Activated T-cell treated with anti-CD3 and anti-CD28 coated beads, Interleukin-2, amount 50 U/mL, for 72 hours (primary cell): Measurements from ENCODE around the gene EXOSC3. TPM values are rescaled to one million over a fixed set of nuclear protein-coding genes. Genes with fewer than 3 reads are reported as not detected.

Experiments
- ATAC-seq, 2 donors: fragments of 150-1000 bp; cut with Tn5 transposase; replicated peaks in 1 of 2; 2 replicates each; pipeline ENCODE4 v1.10.0; 2021; ENCODE audit warnings: moderate library complexity in 2 of 2, mild to moderate bottlenecking in 1 of 2
- DNase-seq, 2 donors: peaks; one replicate each; pipeline ENCODE4 v3.0.0; 2021 to 2022; ENCODE audit warnings: mixed read lengths in 1 of 2
- H3K27ac Mint-ChIP-seq: one replicate; pipeline ENCODE4 v1.8.0; 2022; ENCODE audit warnings: mild to moderate bottlenecking, moderate library complexity, mixed read lengths
- H3K27me3 Mint-ChIP-seq: one replicate; pipeline ENCODE4 v1.8.0; 2022; ENCODE audit warnings: low read depth, mixed read lengths
- H3K36me3 Mint-ChIP-seq, 2 donors: one replicate each; pipeline ENCODE4 v1.8.0; 2022; ENCODE audit warnings: mixed read lengths in 2 of 2, mild to moderate bottlenecking in 1 of 2; ENCODE audit not compliant: insufficient read depth in 2 of 2
- H3K4me1 Mint-ChIP-seq: one replicate; pipeline ENCODE4 v1.8.0; 2022; ENCODE audit warnings: low read depth, mixed read lengths
- H3K4me3 Mint-ChIP-seq, 2 donors: one replicate each; pipeline ENCODE4 v1.8.0; 2022; ENCODE audit warnings: mild to moderate bottlenecking in 2 of 2, mixed read lengths in 2 of 2, moderate library complexity in 2 of 2
- H3K9me3 Mint-ChIP-seq, 2 donors: one replicate each; pipeline ENCODE4 v1.8.0; 2022; ENCODE audit warnings: mixed read lengths in 2 of 2
- total RNA-seq, 2 donors: library from RNA; stranded (reverse); gene quantifications; one replicate each; pipeline ENCODE4 v1.2.3, GENCODE V29; 2022

Gene EXOSC3
- total RNA-seq, 2 donors from 2014 or later = 60.2 to 72.0 TPM

- ATAC-seq (no peak), DNase-seq (no peak)
- H3K4me1 Mint-ChIP-seq = no peaks in the 10 kb centered on the region
- no peak overlapping the region for H3K4me3 Mint-ChIP-seq
- H3K9me3 Mint-ChIP-seq = no peaks in the 10 kb centered on the region
- H3K27me3 Mint-ChIP-seq = no peaks in the 10 kb centered on the region
- no peaks in the 10 kb centered on the region for H3K36me3 Mint-ChIP-seq
- H3K27ac Mint-ChIP-seq = no peak overlapping the region
These were observed 44.1 kb downstream of the EXOSC3 start for GRCh38 chr9:37740631-37741328.

- H3K9me3 Mint-ChIP-seq = no peaks in the 10 kb centered on the region
- H3K27ac Mint-ChIP-seq = no peak overlapping the region
- no peaks in the 10 kb centered on the region for H3K4me1 Mint-ChIP-seq
- DNase-seq (no peak), ATAC-seq (no peak)
- H3K27me3 Mint-ChIP-seq = no peaks in the 10 kb centered on the region
- no peak overlapping the region for H3K4me3 Mint-ChIP-seq
- H3K36me3 Mint-ChIP-seq = no peaks in the 10 kb centered on the region
These were observed 44.7 kb downstream of the EXOSC3 start for GRCh38 chr9:37740128-37740527.

DNA sequence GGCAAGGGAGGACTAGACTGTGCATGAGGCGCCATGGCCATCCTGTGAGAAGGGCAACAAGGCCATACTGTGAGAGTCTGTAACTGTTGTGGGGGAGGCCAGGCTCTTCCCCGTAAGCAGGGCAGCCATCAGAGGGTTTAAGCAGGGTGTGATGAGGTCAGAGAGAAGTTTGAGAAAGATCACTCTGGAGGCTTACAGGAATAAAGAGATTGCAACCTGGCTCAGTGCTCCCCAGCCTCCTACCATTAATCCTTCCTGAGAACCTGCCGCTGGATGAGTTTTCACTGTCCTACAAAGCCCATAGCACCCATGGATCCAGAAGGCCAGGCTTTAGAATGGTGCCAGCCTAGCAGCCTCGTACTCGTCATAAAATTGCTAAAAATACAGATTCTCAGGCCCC lies 45.6 kb downstream of the EXOSC3 start:
- no peak overlapping the region for H3K4me3 Mint-ChIP-seq
- no peaks in the 10 kb centered on the region for H3K9me3 Mint-ChIP-seq
- no peaks in the 10 kb centered on the region for H3K4me1 Mint-ChIP-seq
- no peaks in the 10 kb centered on the region for H3K27me3 Mint-ChIP-seq
- DNase-seq (no peak), ATAC-seq (no peak)
- H3K36me3 Mint-ChIP-seq = no peaks in the 10 kb centered on the region
- H3K27ac Mint-ChIP-seq = no peak overlapping the region

DNA sequence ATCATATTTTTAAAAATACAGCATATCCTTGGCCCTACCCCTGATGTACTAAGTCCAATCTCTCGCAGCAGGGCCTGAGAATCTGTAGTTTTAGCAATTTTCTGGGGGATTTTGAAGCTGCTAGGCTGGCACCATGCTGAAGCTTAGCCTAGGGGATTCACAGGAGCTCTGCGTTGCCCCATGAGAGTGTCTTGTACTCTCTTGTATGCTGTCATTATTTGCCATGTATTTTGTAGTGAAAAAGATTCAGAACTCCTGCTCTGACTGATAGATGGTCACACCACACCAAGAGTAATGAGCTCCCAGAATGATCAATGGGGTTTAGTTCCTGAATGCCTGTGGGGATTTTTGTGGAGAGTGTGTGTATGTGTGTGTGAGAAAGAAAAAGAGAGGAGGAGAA lies 51.9 kb downstream of the EXOSC3 start:
- Mint-ChIP-seq H3K27me3 (peaks cover 6% of the 10 kb centered on the region), H3K9me3 (peaks cover 0 to 1% of the 10 kb centered on the region in 2 donors), H3K36me3 (no peaks in the 10 kb centered on the region), H3K4me1 (no peaks in the 10 kb centered on the region), H3K27ac (no peak overlapping the region), H3K4me3 (no peak overlapping the region)
- no peak for DNase-seq
- no peak for ATAC-seq

DNA sequence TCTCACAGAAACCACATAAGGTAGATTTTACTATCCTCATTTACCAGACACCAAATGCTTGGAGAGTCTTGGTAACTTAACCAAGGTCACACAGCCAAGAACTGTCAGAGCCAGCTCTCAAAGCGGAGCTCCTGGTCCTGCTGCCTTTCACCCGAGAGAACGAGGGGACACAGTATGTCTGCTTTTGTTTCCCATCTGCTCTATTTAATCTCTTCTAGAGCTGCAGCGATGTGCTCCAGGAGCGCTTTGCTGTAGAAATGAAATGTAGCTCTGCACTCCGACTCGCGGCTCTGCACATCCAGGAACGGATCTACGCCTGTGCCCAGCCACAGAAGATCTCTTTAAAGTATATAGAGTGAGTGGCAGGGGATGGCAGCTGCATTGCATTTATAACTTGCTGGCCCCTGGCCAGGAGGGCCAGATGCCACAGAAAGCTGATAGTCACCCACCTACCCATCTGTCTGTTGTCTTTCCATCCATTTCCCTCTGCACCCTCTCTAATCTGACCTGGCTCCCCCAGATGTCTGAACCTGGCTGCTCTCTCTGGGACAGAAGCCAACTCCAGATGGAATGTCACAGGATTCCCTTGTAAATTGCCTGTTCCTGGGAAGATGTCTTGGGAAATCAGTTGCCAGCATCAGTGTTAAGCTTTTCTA lies 52.6 kb downstream of the EXOSC3 start:
- no peak for ATAC-seq

GRCh38 chr9:37730839-37731238 lies 54.0 kb downstream of the EXOSC3 start:
- peaks cover 18% of the 10 kb centered on the region for H3K27me3 Mint-ChIP-seq
- H3K27ac Mint-ChIP-seq = no peak overlapping the region
- peaks cover 0 to 1% of the 10 kb centered on the region in 2 donors for H3K9me3 Mint-ChIP-seq
- no peaks in the 10 kb centered on the region for H3K4me1 Mint-ChIP-seq
- H3K4me3 Mint-ChIP-seq = no peak overlapping the region
- no peaks in the 10 kb centered on the region for H3K36me3 Mint-ChIP-seq
- ATAC-seq (no peak), DNase-seq (no peak)

More for the DNA sequence above, 52.6 kb downstream of the EXOSC3 start:
- no peak for DNase-seq
- no peak overlapping the region for H3K4me3 Mint-ChIP-seq
- peaks cover 0 to 1% of the 10 kb centered on the region in 2 donors for H3K9me3 Mint-ChIP-seq
- no peak overlapping the region for H3K27ac Mint-ChIP-seq
- H3K36me3 Mint-ChIP-seq = no peaks in the 10 kb centered on the region
- H3K27me3 Mint-ChIP-seq = peaks cover 11% of the 10 kb centered on the region
- H3K4me1 Mint-ChIP-seq = no peaks in the 10 kb centered on the region

DNA sequence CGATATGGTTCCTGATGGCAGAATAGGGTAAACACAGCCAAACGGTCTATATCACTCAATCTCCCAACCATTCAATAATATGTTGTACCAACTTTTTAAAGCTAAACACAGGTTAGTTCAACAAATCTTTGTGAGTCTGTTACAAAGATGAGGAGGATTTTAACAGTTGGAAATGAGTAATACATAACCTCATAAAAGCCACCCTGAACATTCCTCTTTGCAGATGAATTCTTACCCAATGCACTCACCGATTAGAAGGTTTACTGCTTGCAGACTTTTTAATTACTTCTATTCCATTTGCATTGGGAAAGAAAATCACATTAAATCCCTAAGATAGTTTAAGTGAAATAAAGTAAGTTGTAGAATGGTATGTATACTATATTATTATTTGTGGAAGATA lies 54.6 kb downstream of the EXOSC3 start:
- H3K27me3 Mint-ChIP-seq = peaks cover 18% of the 10 kb centered on the region

More for the DNA sequence above, 54.6 kb downstream of the EXOSC3 start:
- Mint-ChIP-seq H3K27ac (no peak overlapping the region), H3K9me3 (peaks cover 0 to 1% of the 10 kb centered on the region in 2 donors), H3K4me3 (no peak overlapping the region), H3K4me1 (no peaks in the 10 kb centered on the region), H3K36me3 (no peaks in the 10 kb centered on the region)
- DNase-seq (no peak), ATAC-seq (no peak)

Other genes with a start within 250 kb of the EXOSC3 start
- gene FBXO10, start 208.7 kb downstream of the EXOSC3 start, total RNA-seq = 1 to 10 TPM; 5.0 to 5.2 TPM
- gene TOMM5, start 192.5 kb downstream of the EXOSC3 start, total RNA-seq = 10 to 100 TPM; 65.7 to 75.7 TPM
- gene FRMPD1, start 134.1 kb downstream of the EXOSC3 start, total RNA-seq = not detected
- gene TRMT10B, start 31.3 kb downstream of the EXOSC3 start, total RNA-seq = 10 to 100 TPM; 15.9 to 16.1 TPM
- 10 to 100 TPM; 27.2 to 27.6 TPM for gene DCAF10, start 15.7 kb upstream of the EXOSC3 start, total RNA-seq
- gene SLC25A51, start 119.1 kb upstream of the EXOSC3 start, total RNA-seq = 10 to 100 TPM; 30.3 to 32.4 TPM